ENCODE results near the gene SOX15. TPM values are rescaled to one million over a fixed set of nuclear protein-coding genes. Genes with fewer than 3 reads are reported as not detected.

Gene SOX15
- total and polyA plus RNA-seq, 2 of the 13 experiments (the other 11 are each of a cell fraction or from before 2014, with no cell fraction given): 0.07 to 0.18 TPM

GRCh38 chr17:7572588-7573323 is 17.1 kb downstream of the SOX15 start (continued):
- TF ChIP-seq PCBP1 (IDR thresholded peaks at IDR 0.05; ENCODE audit: borderline replicate concordance, low read depth, low read length): peak; percentile 90
- peak; percentile 66; the same call in 1 of the 2 replicates for TF ChIP-seq ZNF543 (CRISPR knock-in tag; IDR thresholded peaks at IDR 0.05)
- TF ChIP-seq ZNF782 (CRISPR knock-in tag; IDR thresholded peaks at IDR 0.05; ENCODE audit: borderline replicate concordance): peak; percentile 67; the same call in 1 of the 2 replicates
- TF ChIP-seq FIP1L1 (IDR thresholded peaks at IDR 0.05; ENCODE audit: borderline replicate concordance, insufficient read depth, low read depth, low read length): no peak
- TF ChIP-seq ZNF598 (CRISPR knock-in tag; IDR thresholded peaks at IDR 0.05; ENCODE audit: borderline replicate concordance): no peak
- TF ChIP-seq MYC (CRISPR knock-in tag; IDR thresholded peaks at IDR 0.05; ENCODE audit: borderline replicate concordance): no peak
- 0 out of 2 replicates have a peak, but pooled peaks have one; percentile 41 for TF ChIP-seq KLF9 (CRISPR knock-in tag; IDR thresholded peaks at IDR 0.05; ENCODE audit: low read depth)
- no peak for TF ChIP-seq ARNT (IDR thresholded peaks at IDR 0.05)
- no peak for TF ChIP-seq GTF3A (CRISPR knock-in tag; conservative IDR thresholded peaks at IDR 0.05)
- no peak for TF ChIP-seq ZBTB26 (CRISPR knock-in tag; IDR thresholded peaks at IDR 0.05; ENCODE audit: borderline replicate concordance)
- no peak for TF ChIP-seq ZBTB33 (CRISPR knock-in tag; IDR thresholded peaks at IDR 0.05)
- TF ChIP-seq RFXANK (CRISPR knock-in tag; IDR thresholded peaks at IDR 0.05): no peak
- no peak for TF ChIP-seq DNMT1 (CRISPR knock-in tag; IDR thresholded peaks at IDR 0.05)
- no peak for TF ChIP-seq MLX (CRISPR knock-in tag; IDR thresholded peaks at IDR 0.05)
- no peak for TF ChIP-seq ZNF251 (CRISPR knock-in tag; IDR thresholded peaks at IDR 0.05)
- no peak for TF ChIP-seq FOXO4 (CRISPR knock-in tag; conservative IDR thresholded peaks at IDR 0.05)
- no peak for TF ChIP-seq ISL2 (CRISPR knock-in tag; IDR thresholded peaks at IDR 0.05)
- no peak; the same call in 1 of the 2 replicates for TF ChIP-seq UBTF (CRISPR knock-in tag; IDR thresholded peaks at IDR 0.05)
- peak; percentile 12; the same call in 1 of the 2 replicates for TF ChIP-seq ETS1 (CRISPR knock-in tag; IDR thresholded peaks at IDR 0.05)

All from HepG2 (cell line).